Heart left ventricle (tissue), 16 donors: ENCODE data around the gene ERCC4. TPM values are rescaled to one million over a fixed set of nuclear protein-coding genes. Genes with fewer than 3 reads are reported as not detected.

ENCODE experiments used
- ATAC-seq, 4 donors: fragments of 200-7000 bp; cut with Tn5 transposase; one replicate each; pipeline ENCODE4 v1.9.1; 2020 to 2022; ENCODE audit warnings: moderate library complexity in 4 of 4, mild to moderate bottlenecking in 3 of 4, moderate number of reproducible peaks in 1 of 4
- DNase-seq, 5 donors: peaks; one replicate each; pipeline ENCODE4 v3.0.0-alpha.2; 2020
- H3K27ac ChIP-seq, 12 donors: fragments of 200-600 bp; sonication (generic) in 4 of 12; one replicate each; pipeline versions ENCODE4 v1.5.0 to v1.8.0; 2016 to 2022; ENCODE audit warnings: mild to moderate bottlenecking in 2 of 12
- H3K27me3 ChIP-seq, 9 donors: fragments of 200-600 bp; sonication (generic) in 2 of 9; one replicate each; pipeline versions ENCODE4 v1.5.1 to v1.8.0; 2016 to 2022; ENCODE audit warnings: mild to moderate bottlenecking in 3 of 9
- H3K36me3 ChIP-seq, 9 donors: fragments of 200-600 bp; sonication (generic) in 2 of 9; one replicate each; pipeline versions ENCODE4 v1.5.0 to v1.8.0; 2018 to 2022; ENCODE audit warnings: mild to moderate bottlenecking in 2 of 9
- H3K4me1 ChIP-seq, 12 donors: fragments of 200-600 bp; sonication (generic) in 4 of 12; one replicate each; pipeline versions ENCODE4 v1.5.0 to v1.8.0; 2016 to 2022; ENCODE audit warnings: mild to moderate bottlenecking in 3 of 12
- H3K4me3 ChIP-seq, 12 donors: fragments of 200-600 bp; sonication (generic) in 4 of 12; one replicate each; pipeline versions ENCODE4 v1.5.0 to v1.8.0; 2017 to 2022; ENCODE audit warnings: mild to moderate bottlenecking in 9 of 12, moderate library complexity in 4 of 12
- H3K9me3 ChIP-seq, 12 donors: fragments of 200-600 bp; sonication (generic) in 4 of 12; one replicate each; pipeline versions ENCODE4 v1.5.0 to v1.8.0; 2016 to 2022; ENCODE audit warnings: mild to moderate bottlenecking in 1 of 12
- CTCF ChIP-seq, 12 donors: fragments of 200-600 bp; sonication (generic) in 4 of 12; IDR thresholded peaks; one replicate each; pipeline versions ENCODE4 v1.5.0 to v1.8.0; 2018 to 2022; ENCODE audit warnings: antibody characterized with exemption in 12 of 12, mild to moderate bottlenecking in 5 of 12
- POLR2A ChIP-seq, 2 donors: fragments of 450-650 bp; IDR thresholded peaks; one replicate each; pipeline ENCODE4 v1.6.1; 2017; ENCODE audit warnings: antibody characterized with exemption in 2 of 2, mild to moderate bottlenecking in 2 of 2, moderate library complexity in 2 of 2
- WGBS, 4 donors: extraction: QIAGEN DNeasy Blood & Tissue Kit in 2 of 4; methylation state at CpG; one replicate each; pipeline versions ENCODE4 v1.1.5 to v1.1.7; 2013 to 2018; 5-methylcytosine and 5-hydroxymethylcytosine counted together
- intact Hi-C, 10 donors: fragments of 100-400 bp; cut with DNase I; formaldehyde crosslinking; loops; one replicate each; pipeline versions ENCODE4 v1.11.1 to v1.14.2; 2022
- polyA plus RNA-seq, 2 donors: library from polyadenylated mRNA; stranded (reverse); fragments of 200-250 nt; gene quantifications; one replicate each; pipeline ENCODE4 v1.2.3, GENCODE V29; 2013
- total RNA-seq, 9 donors: library from RNA; depleted of rRNA in 2 of 9; stranded (reverse); fragments of >200 nt in 2 of 9; fragmentation: NEBNext Ultra II Directional in 3 of 9; extraction: Animal tissue kit (Norgen Biotek cat#: 25700) in 3 of 9; gene quantifications; one replicate each; pipeline versions ENCODE4 v1.1.0 to v1.2.4, GENCODE V29; 2016 to 2023
- donor health status: ischemic (EF 13 %, LVEDD 7.1; RV severe dilation, severe dysfunction).
- donor health status: healthy with polysubstance abuse.
- donor health status: DM: no; HTN: yes; CAD: no.
- donor health status: DM: no; HTN: no; CAD: no.
- donor health status: ischemic (EF 25% LVEDD 6.9; RV normal size, moderate dysfunction).
- donor health status: ischemic (EF 25% LVEDD 5.7; RV mildly dilated, moderate dysfunction).
- donor health status: healthy.
- donor health status: DM: yes; HTN: yes; CAD: no.
- donor health status: ischemic (EF 35%, LVEDD 5.7; RV mildly dilated, moderate dysfunction).
- donor health status: nonischemic (EF 11% LVEDD 7.7; RV severe dilation, severe dysfunction).
- donor health status: DM: yes; HTN: yes; CAD: no.
- donor health status: PGD.
- donor health status: ischemic (EF 29% LVEDD 5.4; RV normal size, mild dysfunction).
- donor health status: nonischemic (EF 23%, LVEDD 6.1; RV moderate dilation, normal function).

The ERCC4 gene
- total and polyA plus RNA-seq, 11 donors: 1.4 to 15.2 (median 8.1) TPM

GRCh38 chr16:13892301-13892700, 27.7 kb upstream of the ERCC4 start:
- no peaks in the 10 kb centered on the region for H3K36me3 ChIP-seq
- WGBS, 4 donors: 56 to 64% (median 57%) methylated on average over 4 of the region's 4 CpGs
- no peak overlapping the region for H3K27ac ChIP-seq
- ATAC-seq (no peak), DNase-seq (no peak)
- intact Hi-C loops: no loop called here
- peaks cover 0 to 13% (median 0%) of the 10 kb centered on the region in 12 donors for H3K9me3 ChIP-seq
- TF ChIP-seq POLR2A (IDR thresholded peaks at IDR 0.05) (no peak), CTCF (IDR thresholded peaks at IDR 0.05) (no peak)
- H3K4me3 ChIP-seq: no peak overlapping the region
- peaks cover 0 to 2% (median 0%) of the 10 kb centered on the region in 9 donors for H3K27me3 ChIP-seq
- no peaks in the 10 kb centered on the region for H3K4me1 ChIP-seq

GRCh38 chr16:13895516-13895915, 24.4 kb upstream of the ERCC4 start:
- no peak for ATAC-seq
- peaks cover 0 to 2% (median 0%) of the 10 kb centered on the region in 9 donors for H3K27me3 ChIP-seq
- peaks cover 0 to 13% (median 0%) of the 10 kb centered on the region in 12 donors for H3K9me3 ChIP-seq
- no peak for TF ChIP-seq POLR2A (IDR thresholded peaks at IDR 0.05)
- TF ChIP-seq CTCF (IDR thresholded peaks at IDR 0.05): no peak
- 47 to 63% (median 55%) methylated on average over 1 of the region's 1 CpG for WGBS, 4 donors
- no peak overlapping the region for H3K27ac ChIP-seq
- no peak for DNase-seq
- no peak overlapping the region for H3K4me3 ChIP-seq
- no peaks in the 10 kb centered on the region for H3K36me3 ChIP-seq
- intact Hi-C loops: no loop called here
- H3K4me1 ChIP-seq: peaks cover 0 to 18% (median 1%) of the 10 kb centered on the region in 12 donors

- Histone ChIP-seq H3K36me3 (no peaks in the 10 kb centered on the region), H3K27ac (peak overlapping the region in 2 of 12 donors; percentile 82 to 85), H3K4me1 (peaks cover 0 to 18% (median 1%) of the 10 kb centered on the region in 12 donors), H3K9me3 (peaks cover 0 to 14% (median 0%) of the 10 kb centered on the region in 12 donors), H3K27me3 (no peaks in the 10 kb centered on the region), H3K4me3 (no peak overlapping the region)
- intact Hi-C loops: no loop called here
- ATAC-seq (no peak), DNase-seq (no peak)
- 77 to 90% (median 80%) methylated on average over 4 of the region's 4 CpGs for WGBS, 4 donors
- no peak for TF ChIP-seq POLR2A (IDR thresholded peaks at IDR 0.05)
- peak in 3 of 12 donors; percentile 6 to 11 (median 7) for TF ChIP-seq CTCF (IDR thresholded peaks at IDR 0.05)
Observed at GRCh38 chr16:13896543-13897182, 23.3 kb upstream of the ERCC4 start.

- Histone ChIP-seq H3K4me3 (no peak overlapping the region), H3K9me3 (peaks cover 0 to 19% (median 0%) of the 10 kb centered on the region in 12 donors), H3K27ac (peak overlapping the region in 8 of 12 donors; percentile 18 to 94 (median 82)), H3K36me3 (no peaks in the 10 kb centered on the region), H3K27me3 (peaks cover 0 to 5% (median 0%) of the 10 kb centered on the region in 9 donors), H3K4me1 (peaks cover 0 to 18% (median 1%) of the 10 kb centered on the region in 12 donors)
- intact Hi-C loops: no loop called here
- WGBS, 4 donors: 40 to 78% (median 49%) methylated on average over 2 of the region's 2 CpGs
- ATAC-seq (peak in 3 of 4 donors; percentile 39 to 55 (median 41)), DNase-seq (no peak)
- TF ChIP-seq POLR2A (IDR thresholded peaks at IDR 0.05) (no peak), CTCF (IDR thresholded peaks at IDR 0.05) (no peak)
Observed at GRCh38 chr16:13897806-13898205, 22.1 kb upstream of the ERCC4 start.
